GM21619 (cell line): ENCODE results near the gene SEMA3F.

Source experiments
- ATAC-seq: cut with Tn5 transposase; IDR thresholded peaks from one replicate; pipeline ENCODE4 v1.9.1; 2021; ENCODE audit not compliant: unreplicated experiment

The SEMA3F gene

DNA sequence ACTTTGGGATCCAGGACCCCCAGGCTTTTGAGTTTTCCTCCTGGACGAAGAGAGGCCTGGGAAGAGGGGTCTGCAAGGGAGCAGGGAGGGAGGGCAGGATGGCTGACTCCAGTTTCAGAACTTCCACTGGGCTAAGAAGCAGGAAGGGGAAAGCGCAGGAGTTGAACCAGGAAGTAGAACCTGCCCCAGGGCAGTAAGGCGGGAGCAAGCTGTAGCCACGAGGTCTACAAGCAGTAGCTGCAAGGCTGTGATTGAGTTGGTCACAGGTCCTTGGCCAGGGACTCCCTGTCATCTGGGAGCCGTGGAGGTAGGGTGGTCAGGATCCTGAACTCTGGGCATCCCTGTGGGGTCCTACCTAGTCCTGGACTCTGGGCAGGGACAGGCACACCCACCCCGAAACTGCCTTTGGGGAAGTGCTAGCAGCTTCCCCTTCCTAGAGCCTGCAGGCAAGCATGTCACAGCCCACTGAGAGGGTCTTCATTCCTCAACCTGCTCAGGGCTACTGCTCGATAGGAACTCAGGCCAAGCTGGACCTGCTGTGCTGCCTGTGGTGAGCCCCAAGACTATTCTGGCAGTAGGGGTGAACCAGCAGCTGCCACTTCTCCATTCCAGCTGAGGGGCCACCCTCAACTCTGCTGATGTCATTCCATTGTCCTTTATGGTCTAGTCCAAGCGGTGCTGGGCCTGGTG lies 75.1 kb downstream of the SEMA3F start:
- no peak for ATAC-seq

DNA sequence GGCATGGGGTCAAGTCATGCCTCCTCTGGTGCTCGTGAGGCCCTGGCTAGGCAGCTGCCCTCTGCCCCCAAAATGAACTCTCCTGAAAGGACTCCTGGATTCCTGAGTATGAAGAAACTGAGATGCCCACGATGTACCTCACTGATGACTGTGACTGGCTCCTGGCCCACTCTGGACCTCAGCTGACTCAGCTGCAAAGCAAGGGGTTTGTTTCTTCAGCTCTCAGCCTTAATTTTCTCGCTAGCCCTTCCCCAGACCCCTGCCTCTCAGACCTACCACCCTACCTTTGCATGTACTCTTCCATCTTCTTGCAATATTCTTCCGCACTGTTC lies 75.6 kb downstream of the SEMA3F start:
- ATAC-seq: no peak

DNA sequence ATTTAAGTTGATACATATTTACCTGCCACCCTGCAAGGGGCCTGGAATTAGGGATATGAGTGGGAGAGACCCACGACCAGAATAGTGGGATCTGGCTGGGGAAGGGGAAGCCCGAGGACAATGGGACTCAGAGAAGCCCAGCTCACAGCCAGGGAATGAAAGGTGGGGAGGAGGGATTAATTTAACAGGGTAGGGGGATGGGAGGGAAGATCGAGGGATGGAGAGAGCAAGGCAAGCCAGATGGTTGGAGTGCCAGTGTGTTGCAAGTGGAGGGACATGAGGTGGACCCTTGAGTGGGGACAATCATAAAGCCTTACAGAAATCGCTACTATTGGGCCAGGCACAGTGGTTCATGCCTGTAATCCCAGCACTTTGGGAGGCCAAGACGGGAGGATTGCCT lies 76.5 kb downstream of the SEMA3F start:
- ATAC-seq: no peak

DNA sequence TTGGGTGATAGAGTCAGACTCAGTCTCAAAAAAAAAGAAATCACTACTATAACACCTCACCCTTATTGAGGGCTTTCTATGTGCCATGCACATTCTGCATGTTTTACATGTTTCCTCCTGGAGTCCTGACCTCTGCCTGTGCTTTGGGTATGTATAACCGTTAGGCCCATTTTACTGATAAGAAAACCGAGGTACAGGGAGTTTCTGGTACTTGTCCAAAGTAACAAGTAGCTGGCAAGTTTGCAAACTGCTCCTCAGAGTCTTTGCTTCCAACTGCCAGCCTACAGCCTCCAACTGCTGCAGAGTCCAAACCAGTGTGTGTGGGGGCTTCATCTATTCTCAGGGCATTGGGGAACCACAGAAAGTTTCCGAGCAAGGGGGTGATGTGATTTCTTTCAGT lies 77.2 kb downstream of the SEMA3F start:
- no peak for ATAC-seq

DNA sequence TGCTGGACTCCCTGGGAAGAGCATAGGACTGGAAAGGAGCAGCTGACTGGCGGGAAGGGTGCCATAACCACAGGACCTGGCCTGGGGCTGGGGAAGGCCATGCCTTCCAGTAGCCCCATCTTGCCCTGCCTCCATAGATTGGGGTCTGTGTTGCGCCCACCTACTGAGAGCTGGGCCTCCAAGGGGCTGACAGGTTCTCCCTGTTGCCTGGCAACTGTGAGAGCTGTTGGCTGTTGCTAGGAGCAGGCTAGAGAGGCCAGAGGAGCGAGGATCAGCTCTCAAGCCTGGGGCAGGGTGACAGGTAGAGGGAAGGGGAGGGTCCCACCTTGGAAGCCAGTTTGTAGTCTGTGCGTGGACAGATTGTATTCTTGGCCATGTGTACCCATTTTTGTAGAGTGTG lies 78.1 kb downstream of the SEMA3F start:
- ATAC-seq: no peak

DNA sequence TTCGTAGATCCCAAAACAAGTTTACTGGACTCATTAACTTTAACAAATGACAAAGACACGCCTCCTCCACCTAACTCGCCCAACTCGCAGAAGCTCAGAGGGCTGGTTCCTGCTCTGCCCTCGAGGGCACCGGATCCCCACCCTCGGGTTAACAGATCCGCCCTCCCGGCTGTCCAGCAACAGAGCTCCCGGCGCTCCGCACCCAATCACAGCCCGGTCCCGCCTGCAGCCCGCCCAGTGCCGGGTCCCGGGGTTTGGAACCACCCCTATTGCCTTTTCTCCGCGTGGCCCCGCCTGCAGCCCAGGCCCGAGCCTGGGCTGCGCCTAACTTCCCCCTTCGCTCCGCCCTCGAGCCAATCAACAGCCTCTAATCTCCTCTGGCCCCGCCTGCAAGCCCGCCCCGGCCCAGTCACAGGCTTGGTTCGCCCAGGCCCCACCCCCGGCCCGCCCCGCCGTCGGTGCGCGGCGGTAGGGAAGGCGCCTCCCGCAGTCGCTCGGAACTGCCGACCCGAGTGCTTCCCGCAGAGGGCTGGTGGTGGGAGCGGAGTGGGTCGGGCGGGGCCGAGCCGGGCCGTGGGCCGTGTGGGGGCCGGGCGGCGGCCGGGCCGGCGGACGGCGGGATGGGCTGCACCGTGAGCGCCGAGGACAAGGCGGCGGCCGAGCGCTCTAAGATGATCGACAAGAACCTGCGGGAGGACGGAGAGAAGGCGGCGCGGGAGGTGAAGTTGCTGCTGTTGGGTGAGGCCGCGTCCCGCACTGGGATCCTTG lies 80.8 kb downstream of the SEMA3F start, which contains the start of gene GNAI2:
Gene GNAI2 (plus strand): TSS at position 489 of the 768 bp plus-strand sequence. CDS start 132 bp downstream, at position 621.
- peak; percentile 91 for ATAC-seq

DNA sequence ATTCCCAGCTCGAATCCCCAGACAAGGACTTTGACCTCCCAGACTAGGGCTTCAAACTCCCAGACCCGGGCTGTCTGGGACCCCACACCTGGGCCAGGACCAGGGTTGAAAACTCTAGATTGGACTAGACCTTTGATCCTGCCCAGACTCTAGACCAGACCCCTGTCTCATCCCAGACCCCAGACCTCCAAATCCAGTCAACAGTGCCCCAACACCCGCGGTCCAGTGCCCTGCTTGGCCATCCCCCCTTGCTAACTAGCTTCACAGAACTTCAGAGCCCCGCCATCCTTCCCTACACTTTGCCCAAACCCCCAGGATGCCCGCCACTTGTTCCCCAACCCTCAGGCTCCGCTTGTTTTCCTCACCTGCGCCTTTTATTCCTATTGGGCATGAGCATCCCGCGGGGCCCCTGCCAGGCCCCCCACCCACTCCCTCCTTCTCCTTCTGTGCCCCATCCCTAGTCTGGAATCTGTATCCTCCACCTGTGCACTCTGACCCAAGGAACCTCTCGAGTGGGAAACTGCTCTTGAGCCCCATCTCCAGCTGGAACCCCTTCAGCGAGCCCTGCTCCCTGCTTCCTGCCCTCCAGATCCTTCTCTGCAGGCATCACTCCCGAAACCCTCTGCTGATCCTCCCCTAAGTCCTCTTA lies 81.5 kb downstream of the SEMA3F start:
- no peak for ATAC-seq

DNA sequence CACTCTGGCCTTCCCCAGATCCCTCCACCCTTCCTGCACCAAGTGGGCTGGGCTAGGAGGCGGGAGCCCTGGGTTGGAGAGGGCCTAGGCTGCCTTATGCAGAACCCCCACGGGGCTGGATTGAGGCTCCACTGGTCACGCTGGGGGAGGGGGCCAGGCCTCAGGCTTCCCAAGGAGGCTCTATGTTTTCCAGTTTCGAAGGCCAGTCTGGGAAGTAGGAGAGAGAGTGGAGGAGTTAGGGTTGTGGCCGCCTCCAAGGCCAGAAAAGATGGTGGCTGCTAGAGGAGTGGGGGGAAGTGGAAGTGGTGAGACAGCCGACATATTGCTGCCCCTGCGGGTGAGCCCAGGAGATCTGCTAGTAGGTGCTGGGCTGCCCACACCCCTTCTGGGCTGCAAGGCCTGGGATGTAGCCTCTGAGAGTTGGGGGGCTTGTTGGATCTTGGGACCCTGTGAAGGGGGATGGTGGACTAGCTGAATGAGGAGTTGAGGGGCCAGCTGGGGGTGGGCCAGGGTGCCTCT lies 82.1 kb downstream of the SEMA3F start:
- ATAC-seq: no peak

DNA sequence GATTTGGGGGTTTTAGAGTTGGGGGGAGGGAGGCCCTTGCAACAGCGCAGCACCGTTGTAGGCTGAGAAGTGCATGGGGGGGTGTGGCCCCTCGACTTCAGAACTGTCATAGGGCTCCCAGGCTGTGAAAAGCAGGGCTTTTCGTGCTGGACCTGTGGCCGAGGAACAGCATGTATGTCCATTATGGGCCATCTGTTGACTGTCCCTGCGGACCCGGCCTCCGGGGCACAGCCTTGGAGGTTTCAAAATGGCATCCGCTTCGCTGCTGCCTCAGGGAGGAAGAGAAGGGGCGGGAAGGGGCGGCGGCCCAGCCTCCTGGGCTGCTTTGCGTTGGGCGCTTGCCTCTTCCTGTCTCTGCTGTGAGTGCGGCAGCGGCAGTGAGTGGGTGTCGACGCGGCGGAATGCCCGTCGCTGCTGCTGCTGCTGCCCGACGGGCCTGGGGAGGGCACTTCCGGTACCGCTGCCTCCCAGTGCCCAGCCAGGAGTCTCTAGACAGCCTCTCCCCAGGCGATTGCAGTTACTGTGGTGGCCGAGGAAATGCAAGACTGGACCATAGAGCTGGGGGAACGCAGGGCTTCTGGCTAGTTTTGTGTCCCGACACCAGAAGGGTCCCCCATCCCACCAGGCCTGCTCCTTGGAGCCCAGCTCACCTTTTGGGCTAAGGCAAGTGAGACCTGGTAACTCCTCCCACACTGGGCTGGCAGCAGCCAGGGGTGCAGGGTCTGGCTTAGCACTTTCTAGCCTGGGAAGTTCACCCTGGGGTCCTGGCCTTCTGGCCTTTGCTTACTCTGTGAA lies 82.8 kb downstream of the SEMA3F start:
- ATAC-seq: peak; percentile 21

DNA sequence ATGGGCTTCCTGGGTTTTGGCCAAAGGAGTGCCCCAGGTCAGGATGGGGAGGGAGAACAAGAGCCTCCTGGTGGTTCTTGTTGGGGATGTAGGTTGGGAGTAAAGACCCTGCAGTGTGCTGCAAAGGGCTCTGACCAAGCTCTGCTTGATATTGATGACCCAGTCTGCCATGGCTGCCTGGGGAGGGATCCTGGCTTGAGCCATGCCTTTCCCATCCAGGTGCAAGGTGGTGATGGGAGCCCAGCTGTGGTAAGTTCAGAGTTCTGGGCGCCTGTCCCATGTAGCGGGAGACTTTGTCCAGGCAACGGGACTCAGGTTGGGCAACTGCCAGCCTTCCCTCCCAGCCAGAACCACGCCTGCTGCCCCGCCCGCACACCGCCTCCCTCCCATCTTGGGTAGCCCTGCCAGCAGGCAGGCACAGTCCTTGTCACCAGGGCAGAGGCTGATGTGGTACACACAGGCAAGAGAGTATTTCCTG lies 83.5 kb downstream of the SEMA3F start:
- ATAC-seq: no peak
